Stimulated activated naive CD8-positive, alpha-beta T cell treated with anti-CD3 and anti-CD28 coated beads, Interleukin-15, Interleukin-2, amounts not matched to agents 100 ng/mL and 50 ng/mL, for 24 hours (primary cell): ENCODE data around the gene SLC15A1.
A peak's percentile ranks its signal among the peaks of the same experiment; 100 is the strongest.
"Not testable (repeated sequence)": the region's sequence is repeated elsewhere in the genome, so short reads cannot be mapped to it uniquely, and the experiment has no call there.

ENCODE experiments used
- H3K27ac Mint-ChIP-seq: one replicate; pipeline ENCODE4 v1.8.0; 2021; ENCODE audit warnings: mild to moderate bottlenecking, mixed read lengths
- H3K27me3 Mint-ChIP-seq: one replicate; pipeline ENCODE4 v1.8.0; 2021; ENCODE audit warnings: mixed read lengths
- H3K36me3 Mint-ChIP-seq: one replicate; pipeline ENCODE4 v1.8.0; 2021; ENCODE audit warnings: low read depth, mixed read lengths
- H3K4me1 Mint-ChIP-seq: one replicate; pipeline ENCODE4 v1.8.0; 2021; ENCODE audit warnings: low read depth, mixed read lengths
- H3K4me3 Mint-ChIP-seq: one replicate; pipeline ENCODE4 v1.8.0; 2021; ENCODE audit warnings: mild to moderate bottlenecking, mixed read lengths
- H3K9me3 Mint-ChIP-seq: one replicate; pipeline ENCODE4 v1.8.0; 2021; ENCODE audit warnings: mixed read lengths

Gene SLC15A1

DNA sequence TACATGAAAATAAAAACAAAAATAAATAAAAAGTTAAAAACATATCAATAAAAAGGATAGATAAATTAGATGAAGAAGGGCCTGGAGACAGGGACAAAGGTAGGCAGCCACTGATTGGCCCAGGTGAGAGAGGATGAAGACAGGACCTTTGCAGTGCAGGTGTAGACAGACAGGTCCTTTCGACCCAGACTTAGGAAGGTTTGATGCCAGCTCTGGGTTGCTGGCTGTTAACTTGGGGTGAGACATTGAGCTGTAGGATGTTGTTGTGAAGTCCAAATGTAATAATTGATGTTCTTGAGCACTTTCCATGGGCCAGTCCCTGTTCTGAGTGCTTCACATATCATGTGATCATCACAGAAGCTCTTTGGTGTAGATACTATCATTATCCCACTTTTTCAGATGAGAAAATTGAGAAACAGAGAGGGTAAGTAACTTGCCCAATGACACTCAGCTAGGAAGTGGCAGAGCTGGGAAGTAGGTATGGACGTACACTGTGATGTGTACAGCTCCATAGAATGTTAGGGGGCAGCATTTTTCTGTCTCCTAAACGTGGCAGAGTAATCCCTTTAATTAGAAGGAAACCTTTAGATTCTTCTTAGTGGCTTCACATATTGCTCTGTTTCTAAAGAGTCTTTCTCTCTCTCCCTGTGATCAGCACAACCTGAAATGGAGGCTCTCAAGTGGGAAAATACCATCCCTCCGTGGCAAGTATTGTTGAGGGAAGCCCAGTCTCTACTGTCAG lies 99.6 kb downstream of the SLC15A1 start:
- H3K4me3 Mint-ChIP-seq = no peak overlapping the region
- peaks cover 4% of the 10 kb centered on the region for H3K27me3 Mint-ChIP-seq
- no peaks in the 10 kb centered on the region for H3K36me3 Mint-ChIP-seq
- peaks cover 3% of the 10 kb centered on the region for H3K4me1 Mint-ChIP-seq
- no peaks in the 10 kb centered on the region for H3K9me3 Mint-ChIP-seq
- peak overlapping the region; percentile 67 for H3K27ac Mint-ChIP-seq

DNA sequence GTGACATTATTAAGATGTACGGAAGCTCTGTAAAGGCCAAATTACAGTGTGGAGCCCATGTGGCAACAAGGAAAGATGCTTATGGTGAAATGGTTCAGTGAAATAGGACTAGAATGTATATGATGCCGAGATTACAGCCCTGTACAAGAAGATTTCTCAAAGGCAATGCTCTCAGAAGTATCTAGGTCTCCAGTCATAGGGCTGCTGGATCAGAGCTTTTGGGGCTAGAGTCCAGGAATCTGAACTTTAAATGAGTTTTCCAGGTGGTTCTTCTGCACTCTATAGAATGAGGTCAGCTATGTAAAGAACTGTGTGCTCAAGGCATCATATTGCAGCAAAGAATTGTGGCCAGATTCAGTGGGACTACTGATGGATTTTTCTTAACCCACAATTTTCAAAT lies 100.2 kb downstream of the SLC15A1 start:
- peaks cover 4% of the 10 kb centered on the region for H3K27me3 Mint-ChIP-seq
- H3K4me1 Mint-ChIP-seq = peaks cover 3% of the 10 kb centered on the region
- no peaks in the 10 kb centered on the region for H3K36me3 Mint-ChIP-seq
- H3K9me3 Mint-ChIP-seq = no peaks in the 10 kb centered on the region
- H3K4me3 Mint-ChIP-seq = no peak overlapping the region
- no peak overlapping the region for H3K27ac Mint-ChIP-seq

DNA sequence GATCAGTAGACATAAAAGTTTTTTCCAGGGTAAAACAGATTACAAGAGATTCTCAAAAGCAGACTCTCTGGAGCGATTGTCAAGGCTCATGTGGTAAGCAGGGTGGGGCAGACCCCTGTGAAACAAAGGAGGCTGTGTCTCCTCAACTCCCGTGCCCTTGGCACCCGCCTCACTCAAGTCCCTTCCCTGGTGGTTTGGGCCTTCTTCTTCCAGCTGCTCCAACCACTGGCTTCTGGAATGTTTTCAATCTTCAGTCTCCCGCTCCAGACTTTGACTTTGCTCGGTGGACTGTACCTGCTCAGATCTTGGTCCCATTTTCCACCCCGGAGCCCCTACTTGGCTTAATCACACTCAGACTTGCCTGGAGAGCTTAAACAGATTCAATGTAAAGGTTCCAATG lies 100.7 kb downstream of the SLC15A1 start:
- H3K4me3 Mint-ChIP-seq = no peak overlapping the region
- peaks cover 3% of the 10 kb centered on the region for H3K4me1 Mint-ChIP-seq
- no peaks in the 10 kb centered on the region for H3K36me3 Mint-ChIP-seq
- no peak overlapping the region for H3K27ac Mint-ChIP-seq
- H3K27me3 Mint-ChIP-seq = peaks cover 4% of the 10 kb centered on the region
- no peaks in the 10 kb centered on the region for H3K9me3 Mint-ChIP-seq

DNA sequence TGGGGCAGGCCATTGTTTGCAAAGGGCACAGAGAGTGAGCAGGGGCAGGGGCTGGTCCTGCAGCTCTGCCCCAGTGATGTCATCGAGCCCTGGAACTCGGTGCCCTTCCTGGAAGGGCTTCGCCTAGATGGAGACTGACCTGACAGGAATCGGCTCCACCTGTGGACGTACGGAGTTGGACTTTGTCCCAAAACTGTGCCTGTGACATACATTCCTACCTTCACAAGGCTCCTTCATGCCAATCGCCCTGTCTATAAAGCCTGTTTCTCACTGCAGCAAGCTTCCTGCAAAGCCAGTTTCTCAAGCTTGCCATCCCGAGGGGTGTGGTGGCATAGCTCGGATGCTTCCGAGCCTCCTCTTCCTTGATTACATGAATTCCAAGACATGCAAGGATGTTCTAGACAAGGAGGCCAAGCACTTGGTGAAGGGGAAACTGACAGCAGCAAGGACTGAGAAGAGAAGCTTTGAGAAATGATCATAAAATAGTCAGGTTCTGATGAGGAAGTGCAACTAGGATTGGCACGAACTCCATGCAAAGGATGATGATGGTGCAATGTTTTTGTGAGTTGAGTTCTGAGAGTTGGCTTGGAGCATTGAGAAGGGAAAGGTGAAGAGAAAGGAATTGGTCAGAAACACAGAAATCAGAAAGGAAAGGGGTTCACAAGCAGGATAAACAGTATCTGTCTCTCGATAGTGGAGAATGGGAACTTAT lies 101.9 kb downstream of the SLC15A1 start:
- peaks cover 4% of the 10 kb centered on the region for H3K27me3 Mint-ChIP-seq
- no peaks in the 10 kb centered on the region for H3K36me3 Mint-ChIP-seq
- H3K27ac Mint-ChIP-seq = no peak overlapping the region
- no peaks in the 10 kb centered on the region for H3K9me3 Mint-ChIP-seq
- H3K4me1 Mint-ChIP-seq = peaks cover 3% of the 10 kb centered on the region
- H3K4me3 Mint-ChIP-seq = no peak overlapping the region

DNA sequence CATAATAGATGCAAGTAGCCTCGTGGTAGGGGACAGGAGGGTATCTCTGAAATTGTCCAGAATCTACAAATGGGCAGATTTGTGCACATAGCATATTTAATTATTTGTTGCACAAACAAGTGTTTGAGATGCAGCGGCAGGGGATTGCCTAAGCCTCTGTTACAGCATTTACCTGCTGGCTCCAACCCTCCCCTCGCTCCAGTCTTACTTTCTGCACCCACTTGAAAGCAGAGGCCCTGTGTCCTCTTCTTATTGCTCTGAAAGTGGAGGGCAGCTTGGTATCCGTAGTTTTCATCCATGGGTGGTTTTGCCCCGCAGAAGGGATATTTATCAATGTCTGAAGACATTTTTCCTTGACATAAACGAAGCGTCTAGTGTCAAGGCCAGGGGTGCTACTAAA lies 102.6 kb downstream of the SLC15A1 start:
- Mint-ChIP-seq H3K4me3 (no peak overlapping the region), H3K27me3 (peaks cover 6% of the 10 kb centered on the region), H3K27ac (no peak overlapping the region), H3K36me3 (no peaks in the 10 kb centered on the region), H3K4me1 (peaks cover 3% of the 10 kb centered on the region), H3K9me3 (no peaks in the 10 kb centered on the region)

DNA sequence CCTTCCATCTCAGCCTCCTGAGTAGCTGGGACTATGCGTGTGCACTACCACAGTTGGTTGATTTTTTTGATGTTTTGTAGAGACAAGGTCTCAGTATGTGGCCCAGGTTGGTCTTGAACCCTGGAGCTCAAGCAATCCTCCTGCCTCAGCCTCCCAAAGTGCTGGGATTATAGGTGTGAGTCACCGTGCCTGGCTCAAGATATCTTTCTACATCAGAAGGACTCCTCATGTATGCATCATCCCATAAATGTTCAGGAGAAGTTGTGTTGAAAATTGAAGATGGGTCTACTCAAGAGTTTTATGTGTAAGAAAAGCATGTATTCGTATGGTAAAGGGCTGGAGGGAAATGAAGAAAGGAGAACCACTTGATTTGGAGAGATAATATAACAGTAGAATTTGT lies 103.8 kb downstream of the SLC15A1 start:
- Mint-ChIP-seq H3K4me3 (no peak overlapping the region), H3K27me3 (peaks cover 7% of the 10 kb centered on the region), H3K4me1 (peaks cover 3% of the 10 kb centered on the region), H3K9me3 (no peaks in the 10 kb centered on the region), H3K27ac (no peak overlapping the region), H3K36me3 (no peaks in the 10 kb centered on the region)

DNA sequence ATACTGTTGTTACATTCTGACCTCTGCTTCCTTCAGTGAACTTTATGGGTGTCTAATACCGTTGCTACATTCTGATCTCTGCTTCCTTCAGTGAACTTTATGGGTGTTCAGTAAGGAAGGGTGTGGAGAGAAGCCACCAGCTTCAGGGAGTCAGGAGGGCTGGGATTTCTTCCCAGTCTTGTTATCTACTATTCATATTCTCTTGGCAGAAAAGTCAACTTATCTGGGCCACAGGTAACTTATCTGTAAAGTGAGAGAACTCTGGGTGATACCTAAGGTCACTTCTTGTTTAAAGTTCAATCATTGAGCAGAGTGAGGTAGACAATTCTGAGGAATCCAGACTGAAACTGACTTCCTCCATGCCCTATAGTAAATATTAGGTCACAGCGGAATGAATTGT lies 104.3 kb downstream of the SLC15A1 start:
- H3K4me1 Mint-ChIP-seq = peaks cover 4% of the 10 kb centered on the region
- H3K4me3 Mint-ChIP-seq = no peak overlapping the region
- H3K9me3 Mint-ChIP-seq = no peaks in the 10 kb centered on the region
- no peak overlapping the region for H3K27ac Mint-ChIP-seq
- H3K36me3 Mint-ChIP-seq = no peaks in the 10 kb centered on the region
- H3K27me3 Mint-ChIP-seq = peaks cover 12% of the 10 kb centered on the region

DNA sequence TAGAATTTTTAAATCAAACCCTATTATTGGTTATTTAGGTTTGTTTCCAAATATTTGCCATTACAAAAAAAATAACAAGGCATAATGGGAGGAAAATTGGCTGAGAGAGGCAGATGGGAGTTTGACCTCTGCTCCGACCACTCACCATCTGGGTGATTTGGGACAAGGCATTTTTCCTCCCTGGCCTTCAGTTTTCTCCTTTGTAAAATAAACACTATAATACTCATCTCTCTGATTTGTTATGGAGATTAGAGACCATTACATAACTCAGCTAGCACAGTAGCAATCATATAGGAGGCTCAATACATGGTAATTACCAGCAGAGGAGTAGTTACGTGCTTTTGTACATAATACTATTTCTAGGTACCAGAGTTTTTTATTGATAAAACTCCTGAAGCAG lies 105.4 kb downstream of the SLC15A1 start:
- peaks cover 12% of the 10 kb centered on the region for H3K27me3 Mint-ChIP-seq
- no peaks in the 10 kb centered on the region for H3K36me3 Mint-ChIP-seq
- H3K4me3 Mint-ChIP-seq = no peak overlapping the region
- peaks cover 4% of the 10 kb centered on the region for H3K4me1 Mint-ChIP-seq
- H3K27ac Mint-ChIP-seq = no peak overlapping the region
- no peaks in the 10 kb centered on the region for H3K9me3 Mint-ChIP-seq

DNA sequence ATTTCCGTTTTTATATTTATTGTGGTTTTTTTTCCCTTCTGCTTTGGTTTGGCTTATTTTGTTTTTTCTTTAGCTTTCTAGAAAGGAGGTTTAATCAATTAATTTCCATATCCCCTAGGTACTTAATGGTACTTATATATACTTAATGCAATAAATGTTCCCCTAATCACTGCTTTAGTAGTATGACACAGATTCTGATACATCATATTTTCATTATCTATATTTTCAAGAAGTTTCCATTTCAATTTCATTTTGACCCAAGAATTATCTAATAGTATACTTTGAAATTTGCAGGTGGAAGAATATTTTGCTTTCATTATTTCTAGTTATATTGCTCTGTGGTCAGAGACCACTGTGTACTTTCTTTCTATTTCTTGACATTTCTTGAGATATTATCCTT lies 109.0 kb downstream of the SLC15A1 start:
- H3K4me3 Mint-ChIP-seq = no peak overlapping the region
- H3K27ac Mint-ChIP-seq = no peak overlapping the region
- H3K4me1 Mint-ChIP-seq = peaks cover 4% of the 10 kb centered on the region
- H3K36me3 Mint-ChIP-seq = no peaks in the 10 kb centered on the region
- peaks cover 16% of the 10 kb centered on the region for H3K27me3 Mint-ChIP-seq
- no peaks in the 10 kb centered on the region for H3K9me3 Mint-ChIP-seq

DNA sequence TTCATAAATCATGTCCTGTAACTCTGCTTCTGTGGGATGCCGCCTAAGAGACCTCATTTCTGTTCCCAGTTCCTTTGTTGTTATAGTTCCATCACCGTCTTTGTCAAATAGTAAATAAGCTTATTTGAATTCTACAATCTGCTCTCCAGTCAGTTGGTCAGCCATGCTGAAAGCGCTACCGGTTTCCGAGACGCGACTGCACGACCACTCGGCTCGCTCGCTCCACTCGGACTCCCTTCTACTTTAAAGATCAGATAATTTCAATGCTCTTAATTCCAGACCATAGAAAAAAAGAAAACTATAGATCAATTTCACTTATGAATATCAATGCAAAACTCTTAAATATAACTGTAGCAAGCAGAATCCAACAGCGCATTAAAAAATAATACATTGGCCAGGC lies 111.4 kb downstream of the SLC15A1 start:
- Mint-ChIP-seq H3K36me3 (no peaks in the 10 kb centered on the region), H3K9me3 (no peaks in the 10 kb centered on the region), H3K27me3 (peaks cover 19% of the 10 kb centered on the region), H3K4me3 (no peak overlapping the region), H3K4me1 (peaks cover 4% of the 10 kb centered on the region), H3K27ac (no peak overlapping the region)

DNA sequence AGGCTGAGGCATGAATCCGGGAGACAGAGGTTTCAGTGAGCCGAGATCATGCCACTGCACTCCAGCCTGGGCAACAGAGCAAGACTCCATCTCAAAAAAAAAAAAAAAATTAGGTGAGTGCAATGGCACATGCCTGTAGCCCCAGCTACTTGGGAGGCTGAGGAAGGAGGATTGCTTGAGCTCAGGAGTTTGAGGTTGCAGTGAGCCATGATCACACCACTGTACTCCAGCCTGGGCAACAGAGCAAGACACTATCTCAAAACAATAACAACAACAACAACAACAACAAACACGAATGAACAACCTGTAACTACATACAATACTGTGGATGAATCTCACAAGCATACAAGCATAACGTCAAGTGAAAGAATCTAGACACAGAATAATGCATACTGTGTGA lies 112.7 kb downstream of the SLC15A1 start:
- H3K27me3 Mint-ChIP-seq = peaks cover 17% of the 10 kb centered on the region
- not testable (repeated sequence) for H3K4me3 Mint-ChIP-seq, H3K9me3 Mint-ChIP-seq, H3K4me1 Mint-ChIP-seq, H3K36me3 Mint-ChIP-seq, H3K27ac Mint-ChIP-seq

DNA sequence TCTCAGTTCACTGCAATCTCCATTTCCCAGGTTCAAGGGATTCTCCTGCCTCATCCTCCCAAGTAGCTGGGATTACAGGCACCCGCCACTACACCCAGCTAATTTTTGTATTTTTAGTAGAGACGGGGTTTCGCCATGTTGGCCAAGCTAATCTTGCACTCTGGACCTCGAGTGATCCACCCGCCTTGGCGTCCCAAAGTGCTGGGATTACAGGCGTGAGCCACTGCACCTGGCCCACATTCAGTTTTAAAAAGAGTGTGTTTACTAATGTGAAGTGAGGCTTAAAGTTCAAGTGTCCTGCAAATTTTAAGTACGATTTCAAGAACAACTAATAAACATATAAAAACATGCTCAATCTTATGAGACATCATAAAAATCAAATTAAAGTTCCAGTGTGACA lies 114.1 kb downstream of the SLC15A1 start:
- not testable (repeated sequence) for H3K9me3 Mint-ChIP-seq, H3K4me3 Mint-ChIP-seq, H3K27me3 Mint-ChIP-seq, H3K4me1 Mint-ChIP-seq, H3K36me3 Mint-ChIP-seq, H3K27ac Mint-ChIP-seq
